DOHH2 (cell line): Measurements from ENCODE around the gene DNAH14.

Source experiments
- H3F3A ChIP-seq: fragments of 200-600 bp; sonication (generic), shearing (Covaris generic); 2 replicates; pipeline ENCODE4 v1.6.0; 2016; ENCODE audit warnings: antibody characterized with exemption, mild to moderate bottlenecking; ENCODE audit not compliant: control insufficient read depth, insufficient read depth
- H3K27ac ChIP-seq: fragments of 200-600 bp; sonication (generic); 2 replicates; pipeline ENCODE4 v1.5.1; 2014; ENCODE audit warnings: low read depth, mild to moderate bottlenecking, low read length, moderate library complexity
- H3K27me3 ChIP-seq: fragments of 200-600 bp; sonication (generic); 2 replicates; pipeline ENCODE4 v1.6.1; 2014; ENCODE audit warnings: mild to moderate bottlenecking, low read length, mixed read lengths; ENCODE audit not compliant: control insufficient read depth
- H3K36me3 ChIP-seq: fragments of 200-600 bp; sonication (generic); 2 replicates; pipeline ENCODE4 v1.6.1; 2014; ENCODE audit warnings: mild to moderate bottlenecking, low read length, moderate library complexity, mixed read lengths; ENCODE audit not compliant: control insufficient read depth
- H3K4me1 ChIP-seq: fragments of 200-600 bp; sonication (generic); 2 replicates; pipeline ENCODE4 v1.6.1; 2014; ENCODE audit warnings: mild to moderate bottlenecking, low read length, mixed read lengths; ENCODE audit not compliant: control insufficient read depth
- H3K4me2 ChIP-seq: fragments of 200-600 bp; sonication (generic); 2 replicates; pipeline ENCODE4 v1.6.0; 2014; ENCODE audit warnings: mild to moderate bottlenecking, low read length, moderate library complexity
- H3K4me3 ChIP-seq: fragments of 200-600 bp; sonication (generic); 2 replicates; pipeline ENCODE4 v1.5.1; 2014; ENCODE audit warnings: mild to moderate bottlenecking, low read length, mixed read lengths
- H3K79me2 ChIP-seq: fragments of 200-600 bp; sonication (generic); 2 replicates; pipeline ENCODE4 v1.6.1; 2014; ENCODE audit warnings: mild to moderate bottlenecking, low read length, mixed read lengths; ENCODE audit not compliant: control insufficient read depth
- H3K9me2 ChIP-seq: fragments of 200-600 bp; sonication (generic); replicated peaks from 2 replicates; pipeline ENCODE4 v1.6.1; 2014; ENCODE audit warnings: mild to moderate bottlenecking, low read length, mixed read lengths; ENCODE audit not compliant: control insufficient read depth
- H3K9me3 ChIP-seq: fragments of 200-600 bp; sonication (generic); 2 replicates; pipeline ENCODE4 v1.6.1; 2014; ENCODE audit warnings: antibody characterized with exemption, low read length, mixed read lengths; ENCODE audit not compliant: control insufficient read depth, insufficient read depth
- H4K20me1 ChIP-seq: fragments of 200-600 bp; sonication (generic); 2 replicates; pipeline ENCODE4 v1.6.0; 2014; ENCODE audit warnings: low read depth, mild to moderate bottlenecking, antibody characterized with exemption, low read length, moderate library complexity; ENCODE audit not compliant: control insufficient read depth, insufficient read depth
- CTCF ChIP-seq: fragments of 200-600 bp; sonication (generic); IDR thresholded peaks from one replicate; pipeline ENCODE4 v1.5.1; 2014; ENCODE audit warnings: antibody characterized with exemption, mild to moderate bottlenecking, low read depth, low read length; ENCODE audit not compliant: poor library complexity, severe bottlenecking
- EZH2phosphoT487 ChIP-seq: fragments of 200-600 bp; sonication (generic); IDR thresholded peaks from 2 replicates; pipeline ENCODE4 v1.6.1; 2017; ENCODE audit warnings: borderline replicate concordance, mild to moderate bottlenecking, antibody characterized with exemption, low read length, moderate library complexity, mixed read lengths

DNAH14 gene

DNA sequence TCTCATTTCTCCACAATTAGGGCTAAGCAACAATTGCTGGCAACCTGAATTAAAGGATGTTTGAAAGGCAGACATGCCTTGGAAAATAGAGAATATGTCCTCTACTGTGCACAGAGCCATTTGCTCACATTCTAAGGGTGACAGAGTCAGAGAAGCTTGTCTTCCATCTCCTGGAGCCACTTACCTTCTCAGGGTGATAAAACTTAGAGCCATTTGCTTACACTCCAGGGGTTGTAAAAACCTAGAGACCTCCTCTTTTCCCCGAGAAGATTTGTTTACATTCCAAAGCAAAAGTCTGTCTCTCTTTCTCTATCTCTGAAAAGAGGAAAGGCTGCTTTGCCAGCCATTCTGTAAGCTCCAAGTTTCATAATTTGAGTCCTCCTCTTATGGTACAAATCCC, 437.1 kb downstream of the DNAH14 start:
- Histone ChIP-seq H4K20me1 (no peaks in the 10 kb centered on the region), H3K9me2 (no peaks in the 10 kb centered on the region), H3K79me2 (no peaks in the 10 kb centered on the region), H3K27ac (no peak overlapping the region), H3F3A (no peaks in the 10 kb centered on the region), H3K9me3 (no peaks in the 10 kb centered on the region), H3K4me2 (no peak overlapping the region), H3K4me3 (no peak overlapping the region), H3K36me3 (no peaks in the 10 kb centered on the region), H3K4me1 (no peaks in the 10 kb centered on the region), H3K27me3 (peaks cover 10% of the 10 kb centered on the region)
- TF ChIP-seq CTCF, result no peak
- no peak for TF ChIP-seq EZH2phosphoT487

DNA sequence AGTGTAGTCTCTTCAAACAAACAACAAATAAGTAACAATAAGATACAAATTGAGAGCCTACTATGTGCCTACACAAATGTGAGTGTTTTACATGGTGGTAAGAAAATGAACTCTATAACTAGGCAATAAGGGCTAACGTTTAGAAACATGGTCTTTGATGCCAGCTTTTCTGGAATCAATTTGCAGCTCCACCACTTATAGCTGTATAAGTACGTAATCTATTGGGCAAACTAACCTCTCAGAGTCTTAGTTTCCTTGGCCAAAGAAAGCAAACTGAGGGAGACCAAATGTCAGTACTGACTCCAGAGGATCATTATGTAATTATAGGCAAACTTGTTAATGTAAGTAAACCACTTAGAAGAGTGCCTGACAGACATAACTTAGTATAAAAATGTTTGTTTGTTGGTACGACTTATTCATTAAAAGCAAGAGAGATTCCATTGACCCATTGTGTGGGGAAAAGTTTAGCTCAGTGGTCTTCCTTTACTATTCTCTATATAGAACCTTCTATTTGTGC, 438.6 kb downstream of the DNAH14 start:
- Histone ChIP-seq H3K9me2 (no peaks in the 10 kb centered on the region), H3K4me2 (no peak overlapping the region), H3K4me3 (no peak overlapping the region), H4K20me1 (no peaks in the 10 kb centered on the region), H3K9me3 (no peaks in the 10 kb centered on the region), H3K36me3 (no peaks in the 10 kb centered on the region), H3K27ac (no peak overlapping the region), H3K27me3 (peaks cover 10% of the 10 kb centered on the region), H3F3A (no peaks in the 10 kb centered on the region), H3K79me2 (no peaks in the 10 kb centered on the region), H3K4me1 (no peaks in the 10 kb centered on the region)
- TF ChIP-seq EZH2phosphoT487, result no peak
- TF ChIP-seq CTCF, result no peak

- no peaks in the 10 kb centered on the region for H3K36me3 ChIP-seq
- no peaks in the 10 kb centered on the region for H4K20me1 ChIP-seq
- H3F3A ChIP-seq, result no peaks in the 10 kb centered on the region
- no peaks in the 10 kb centered on the region for H3K9me2 ChIP-seq
- TF ChIP-seq EZH2phosphoT487 (no peak), CTCF (no peak)
- H3K4me3 ChIP-seq, result no peak overlapping the region
- H3K27ac ChIP-seq, result no peak overlapping the region
- H3K79me2 ChIP-seq, result no peaks in the 10 kb centered on the region
- H3K4me1 ChIP-seq, result no peaks in the 10 kb centered on the region
- no peak overlapping the region for H3K4me2 ChIP-seq
- H3K9me3 ChIP-seq, result no peaks in the 10 kb centered on the region
- peaks cover 10% of the 10 kb centered on the region for H3K27me3 ChIP-seq
These were observed 442.0 kb downstream of the DNAH14 start for GRCh38 chr1:225371366-225372010.
